Naive B cell (primary cell): ENCODE results near the gene SRP72. TPM values are rescaled to one million over a fixed set of nuclear protein-coding genes. Genes with fewer than 3 reads are reported as not detected.

Experiments
- ATAC-seq, 2 donors: fragments of 150-1000 bp; cut with Tn5 transposase; 2 replicates each; pipeline ENCODE4 v1.10.0; 2021; ENCODE audit warnings: low read depth in 2 of 2, mild to moderate bottlenecking in 2 of 2, moderate library complexity in 2 of 2
- DNase-seq: peaks from one replicate; pipeline ENCODE4 v3.0.0; 2022
- H3K27ac Mint-ChIP-seq, 6 donors: one replicate each; pipeline ENCODE4 v1.8.0; 2020 to 2022; ENCODE audit warnings: mild to moderate bottlenecking in 6 of 6, mixed read lengths in 6 of 6, moderate library complexity in 5 of 6, inconsistent platforms in 2 of 6
- H3K27me3 Mint-ChIP-seq, 3 donors: one replicate each; pipeline ENCODE4 v1.8.0; 2021 to 2022; ENCODE audit warnings: mixed read lengths in 3 of 3, mild to moderate bottlenecking in 1 of 3
- H3K36me3 Mint-ChIP-seq, 2 donors: one replicate each; pipeline ENCODE4 v1.8.0; 2020 to 2022; ENCODE audit warnings: mixed read lengths in 2 of 2, inconsistent platforms in 1 of 2, mild to moderate bottlenecking in 1 of 2
- H3K4me1 Mint-ChIP-seq, 3 donors: one replicate each; pipeline ENCODE4 v1.8.0; 2020 to 2022; ENCODE audit warnings: mixed read lengths in 3 of 3, inconsistent platforms in 1 of 3, mild to moderate bottlenecking in 1 of 3, moderate library complexity in 1 of 3
- H3K4me3 Mint-ChIP-seq, 8 donors: one replicate each; pipeline ENCODE4 v1.8.0; 2020 to 2022; ENCODE audit warnings: mild to moderate bottlenecking in 8 of 8, mixed read lengths in 8 of 8, moderate library complexity in 8 of 8, inconsistent platforms in 2 of 8
- H3K9me3 Mint-ChIP-seq, 7 donors: one replicate each; pipeline ENCODE4 v1.8.0; 2020 to 2022; ENCODE audit warnings: mixed read lengths in 7 of 7, mild to moderate bottlenecking in 5 of 7, inconsistent platforms in 2 of 7, moderate library complexity in 1 of 7
- polyA plus RNA-seq, 6 donors: library from polyadenylated mRNA; unstranded; fragments of 300-500 nt; fragmentation: Illumina TruSeq; gene quantifications; one replicate each; pipeline ENCODE4 v1.2.3, GENCODE V29; 2021; ENCODE audit warnings: low read depth in 6 of 6

The SRP72 gene
- polyA plus RNA-seq = 100 to 1,000 TPM; 193 to 252 (median 211) TPM

GRCh38 chr4:56467284-56468096, at the start of gene SRP72:
Gene SRP72, plus strand, starts transcription at chr4:56467617. Its CDS starts 19 bp downstream, at chr4:56467636.
- H3K4me1 Mint-ChIP-seq = peaks cover 38 to 62% (median 57%) of the 10 kb centered on the region in 3 donors
- no peaks in the 10 kb centered on the region for H3K27me3 Mint-ChIP-seq
- DNase-seq (peak; percentile 85), ATAC-seq (peak; percentile 95 to 96)
- H3K4me3 Mint-ChIP-seq = peak within 1 kb of the TSS; percentile 94 to 100 (median 98)
- H3K27ac Mint-ChIP-seq = peak within 1 kb of the TSS; percentile 92 to 99 (median 96)
- H3K9me3 Mint-ChIP-seq = no peaks in the 10 kb centered on the region
- peaks cover 0 to 16% of the 10 kb centered on the region in 2 donors for H3K36me3 Mint-ChIP-seq

GRCh38 chr4:56424176-56424575, 43.2 kb upstream of the SRP72 start:
- peaks cover 4 to 9% (median 5%) of the 10 kb centered on the region in 3 donors for H3K4me1 Mint-ChIP-seq
- ATAC-seq (no peak), DNase-seq (no peak)
- no peak overlapping the region for H3K4me3 Mint-ChIP-seq
- no peaks in the 10 kb centered on the region for H3K27me3 Mint-ChIP-seq
- no peak overlapping the region for H3K27ac Mint-ChIP-seq
- peaks cover 0 to 2% (median 0%) of the 10 kb centered on the region in 7 donors for H3K9me3 Mint-ChIP-seq
- peaks cover 0 to 8% of the 10 kb centered on the region in 2 donors for H3K36me3 Mint-ChIP-seq

- Mint-ChIP-seq H3K36me3 (peaks cover 0 to 8% of the 10 kb centered on the region in 2 donors), H3K27me3 (no peaks in the 10 kb centered on the region), H3K4me1 (peaks cover 0 to 9% (median 0%) of the 10 kb centered on the region in 3 donors), H3K9me3 (peaks cover 0 to 2% (median 0%) of the 10 kb centered on the region in 7 donors), H3K4me3 (no peak overlapping the region), H3K27ac (no peak overlapping the region)
- DNase-seq (peak; percentile 37), ATAC-seq (peak in 1 of 2 donors; percentile 37)
Measured at GRCh38 chr4:56424697-56425514, 42.5 kb upstream of the SRP72 start.

GRCh38 chr4:56425518-56425917, 41.9 kb upstream of the SRP72 start:
- Mint-ChIP-seq H3K4me3 (no peak overlapping the region), H3K27me3 (no peaks in the 10 kb centered on the region), H3K4me1 (peaks cover 0 to 9% (median 0%) of the 10 kb centered on the region in 3 donors), H3K27ac (peak overlapping the region in 1 of 6 donors; percentile 89), H3K36me3 (peaks cover 0 to 8% of the 10 kb centered on the region in 2 donors), H3K9me3 (peaks cover 0 to 2% (median 0%) of the 10 kb centered on the region in 7 donors)
- no peak for ATAC-seq
- no peak for DNase-seq

GRCh38 chr4:56426273-56426672, 41.1 kb upstream of the SRP72 start:
- Mint-ChIP-seq H3K4me1 (peaks cover 0 to 9% (median 0%) of the 10 kb centered on the region in 3 donors), H3K4me3 (no peak overlapping the region), H3K9me3 (peaks cover 0 to 2% (median 0%) of the 10 kb centered on the region in 7 donors), H3K36me3 (peaks cover 0 to 8% of the 10 kb centered on the region in 2 donors), H3K27me3 (no peaks in the 10 kb centered on the region), H3K27ac (peak overlapping the region in 1 of 6 donors; percentile 89)
- DNase-seq = no peak
- ATAC-seq = no peak

- H3K9me3 Mint-ChIP-seq = peaks cover 0 to 2% (median 0%) of the 10 kb centered on the region in 7 donors
- no peak overlapping the region for H3K4me3 Mint-ChIP-seq
- ATAC-seq (no peak), DNase-seq (no peak)
- peaks cover 0 to 11% (median 0%) of the 10 kb centered on the region in 3 donors for H3K4me1 Mint-ChIP-seq
- no peak overlapping the region for H3K27ac Mint-ChIP-seq
- peaks cover 0 to 8% of the 10 kb centered on the region in 2 donors for H3K36me3 Mint-ChIP-seq
- no peaks in the 10 kb centered on the region for H3K27me3 Mint-ChIP-seq
Measured at GRCh38 chr4:56427179-56427578, 40.2 kb upstream of the SRP72 start.

- peaks cover 6 to 29% (median 9%) of the 10 kb centered on the region in 3 donors for H3K4me1 Mint-ChIP-seq
- no peaks in the 10 kb centered on the region for H3K27me3 Mint-ChIP-seq
- H3K9me3 Mint-ChIP-seq = peaks cover 0 to 2% (median 0%) of the 10 kb centered on the region in 7 donors
- DNase-seq = no peak
- no peak for ATAC-seq
- no peak overlapping the region for H3K27ac Mint-ChIP-seq
- no peak overlapping the region for H3K4me3 Mint-ChIP-seq
- H3K36me3 Mint-ChIP-seq = peaks cover 0 to 8% of the 10 kb centered on the region in 2 donors
Measured at GRCh38 chr4:56430203-56430602, 37.2 kb upstream of the SRP72 start.

GRCh38 chr4:56433280-56433679, 34.1 kb upstream of the SRP72 start:
- ATAC-seq (no peak), DNase-seq (no peak)
- Mint-ChIP-seq H3K9me3 (no peaks in the 10 kb centered on the region), H3K27ac (no peak overlapping the region), H3K4me1 (peaks cover 21 to 34% (median 27%) of the 10 kb centered on the region in 3 donors), H3K36me3 (no peaks in the 10 kb centered on the region), H3K27me3 (no peaks in the 10 kb centered on the region), H3K4me3 (peak overlapping the region in 5 of 8 donors; percentile 5 to 92 (median 29))

- ATAC-seq = no peak
- Mint-ChIP-seq H3K9me3 (no peaks in the 10 kb centered on the region), H3K4me1 (peaks cover 26 to 36% (median 32%) of the 10 kb centered on the region in 3 donors), H3K36me3 (no peaks in the 10 kb centered on the region), H3K27ac (peak overlapping the region; percentile 65 to 98 (median 90)), H3K27me3 (no peaks in the 10 kb centered on the region), H3K4me3 (peak overlapping the region; percentile 85 to 95 (median 94))
- no peak for DNase-seq
Measured at GRCh38 chr4:56434599-56435139, 32.7 kb upstream of the SRP72 start.

- peak within 1 kb of the TSS; percentile 85 to 99 (median 96) for H3K27ac Mint-ChIP-seq
- H3K4me3 Mint-ChIP-seq = peak within 1 kb of the TSS; percentile 85 to 95 (median 94)
- no peaks in the 10 kb centered on the region for H3K9me3 Mint-ChIP-seq
- no peaks in the 10 kb centered on the region for H3K27me3 Mint-ChIP-seq
- H3K36me3 Mint-ChIP-seq = no peaks in the 10 kb centered on the region
- ATAC-seq (peak; percentile 75 to 76), DNase-seq (peak; percentile 99)
- peaks cover 29 to 38% (median 36%) of the 10 kb centered on the region in 3 donors for H3K4me1 Mint-ChIP-seq
Measured at GRCh38 chr4:56435140-56435926, 32.1 kb upstream of the SRP72 start, which contains the start of gene PPAT. Gene PPAT, minus strand, starts transcription at chr4:56435615. Its CDS starts 138 bp downstream, at chr4:56435477.

- Mint-ChIP-seq H3K4me1 (peaks cover 29 to 36% (median 30%) of the 10 kb centered on the region in 3 donors), H3K36me3 (peaks cover 8 to 11% of the 10 kb centered on the region in 2 donors), H3K4me3 (peak overlapping the region in 1 of 8 donors; percentile 67), H3K27me3 (no peaks in the 10 kb centered on the region), H3K9me3 (no peaks in the 10 kb centered on the region), H3K27ac (no peak overlapping the region)
- ATAC-seq (no peak), DNase-seq (no peak)
Measured at GRCh38 chr4:56438766-56439165, 28.7 kb upstream of the SRP72 start.

- no peaks in the 10 kb centered on the region for H3K27me3 Mint-ChIP-seq
- peaks cover 8 to 11% of the 10 kb centered on the region in 2 donors for H3K36me3 Mint-ChIP-seq
- no peak overlapping the region for H3K4me3 Mint-ChIP-seq
- peaks cover 16 to 27% (median 21%) of the 10 kb centered on the region in 3 donors for H3K4me1 Mint-ChIP-seq
- ATAC-seq = no peak
- no peak for DNase-seq
- H3K9me3 Mint-ChIP-seq = no peaks in the 10 kb centered on the region
- H3K27ac Mint-ChIP-seq = no peak overlapping the region
Measured at GRCh38 chr4:56440983-56441382, 26.4 kb upstream of the SRP72 start.
